K562 (cell line): ENCODE data around the gene TNFAIP1. TPM values are rescaled to one million over a fixed set of nuclear protein-coding genes. Genes with fewer than 3 reads are reported as not detected.

ENCODE experiments used
- ATAC-seq: fragments of 200-7000 bp; cut with Tn5 transposase; 3 replicates; pipeline ENCODE4 v1.9.1; 2020; ENCODE audit warnings: moderate library complexity
- BruUV-seq: library from RNA; stranded (reverse); fragments of 400-500 nt; replicated peaks from 2 replicates; lab custom pipeline; 2021; lab: Mats Ljungman, UMichigan
- CTCF ChIA-PET: fragments of 300-600 bp; formaldehyde crosslinking; extraction: SDS; loops from one replicate; lab custom pipeline; 2021; ENCODE audit warnings: low intra/inter-chr PET ratio; lab: Yijun Ruan, JAX
- POLR2A ChIA-PET: fragments of 300-600, 350-650 bp; sonication (Branson Sonifier 250); formaldehyde crosslinking; extraction: SDS; loops from one replicate; lab custom pipeline; 2021; ENCODE audit warnings: antibody characterized with exemption, inconsistent platforms; lab: Yijun Ruan, JAX
- DNase-seq, 4 experiments: peaks; one replicate each; pipeline versions ENCODE4 v3.0.0 to v3.0.0-alpha.2; 2011 to 2018; ENCODE audit warnings: low spot score in 3 of 4, mixed read lengths in 3 of 4; ENCODE audit errors: extremely low read depth in 1 of 4
- FAIRE-seq: peaks from 2 replicates; lab custom pipeline; 2011; peaks lifted over from hg19 to GRCh38; lab: Jason Lieb, UNC
- H2AFZ ChIP-seq: 2 replicates; pipeline ENCODE4 v1.6.0; 2011; ENCODE audit warnings: low read depth, low read length, control low read depth, inconsistent platforms
- H3K27ac ChIP-seq: fragments of 200-600 bp; 3 replicates; pipeline ENCODE4 v1.8.0; 2011; ENCODE audit warnings: low read depth, mild to moderate bottlenecking, control low read depth, inconsistent platforms, low read length, moderate library complexity, mixed read lengths; ENCODE audit errors: extremely low read depth
- H3K27me3 ChIP-seq, 2 experiments: fragments of 300-600 bp in 1 of 2; 2 replicates in 1 of 2; 3 replicates in 1 of 2; pipeline versions ENCODE4 v1.6.0 to v1.8.0; 2011; ENCODE audit warnings: inconsistent platforms in 2 of 2, low read length in 2 of 2, mild to moderate bottlenecking in 1 of 2, mixed read lengths in 1 of 2, moderate library complexity in 1 of 2; ENCODE audit not compliant: control insufficient read depth in 2 of 2, insufficient read depth in 2 of 2
- H3K36me3 ChIP-seq: fragments of 300-600 bp; 3 replicates; pipeline ENCODE4 v1.8.0; 2011; ENCODE audit warnings: mild to moderate bottlenecking, low read length, inconsistent platforms; ENCODE audit not compliant: control insufficient read depth, insufficient read depth
- H3K4me1 ChIP-seq, 2 experiments: fragments of 200-600 bp in 1 of 2; replicated peaks in 1 of 2; 2 replicates in 1 of 2; 3 replicates in 1 of 2; pipeline versions ENCODE4 v1.5.1 to v1.8.0; 2011; ENCODE audit warnings: inconsistent platforms in 2 of 2, low read length in 2 of 2, mild to moderate bottlenecking in 1 of 2, mixed read lengths in 1 of 2, moderate library complexity in 1 of 2; ENCODE audit not compliant: control insufficient read depth in 2 of 2, insufficient read depth in 2 of 2
- H3K4me2 ChIP-seq: 2 replicates; pipeline ENCODE4 v1.6.1; 2011; ENCODE audit warnings: low read length, control low read depth, inconsistent platforms, mixed read lengths; ENCODE audit not compliant: insufficient read depth
- H3K4me3 ChIP-seq: fragments of 200-600 bp; sonication (generic), shearing (Covaris generic); 2 replicates; pipeline ENCODE4 v1.5.1; 2016; ENCODE audit warnings: control low read depth, inconsistent platforms
- H3K79me2 ChIP-seq: fragments of 200-600 bp; 3 replicates; pipeline ENCODE4 v1.8.0; 2011; ENCODE audit warnings: low read length, inconsistent platforms; ENCODE audit not compliant: control insufficient read depth, insufficient read depth
- H3K9ac ChIP-seq, 2 experiments: 2 replicates each; pipeline versions ENCODE4 v1.6.0 to v1.6.1; 2011; ENCODE audit warnings: low read depth in 2 of 2, low read length in 2 of 2, control low read depth in 1 of 2, inconsistent platforms in 1 of 2, mild to moderate bottlenecking in 1 of 2, mixed read lengths in 1 of 2; ENCODE audit not compliant: insufficient read depth in 1 of 2
- H3K9me1 ChIP-seq: one replicate; pipeline ENCODE4 v1.6.0; 2011; ENCODE audit warnings: inconsistent platforms, mild to moderate bottlenecking, low read length, moderate library complexity; ENCODE audit not compliant: control insufficient read depth, insufficient read depth
- H3K9me3 ChIP-seq: replicated peaks from 2 replicates; pipeline ENCODE4 v1.5.1; 2011; ENCODE audit warnings: low read depth, low read length, inconsistent platforms; ENCODE audit not compliant: control insufficient read depth, insufficient read depth
- H4K20me1 ChIP-seq: replicated peaks from 2 replicates; pipeline ENCODE4 v1.6.1; 2011; ENCODE audit warnings: low read length, inconsistent platforms, mixed read lengths; ENCODE audit not compliant: control insufficient read depth, insufficient read depth
- CCNT2 ChIP-seq: IDR thresholded peaks from 2 replicates; pipeline ENCODE4 v1.6.1; 2011; ENCODE audit warnings: borderline replicate concordance, low read depth, mild to moderate bottlenecking, moderate library complexity, mixed read lengths, low read length; ENCODE audit not compliant: insufficient read length; ENCODE audit errors: extremely low read depth
- CEBPG ChIP-seq, 3 experiments: fragments of 200-800 bp in 1 of 3; sonication (Bioruptor generic) in 1 of 3; sonication (generic) in 1 of 3; formaldehyde crosslinking in 1 of 3; IDR thresholded peaks in 2 of 3; conservative IDR thresholded peaks in 1 of 3; 2 replicates each; pipeline versions ENCODE4 v1.6.1 to v1.8.0; 2016 to 2022; ENCODE audit warnings: missing compliant biosample characterization in 2 of 3, missing genetic modification characterization in 2 of 3, mild to moderate bottlenecking in 1 of 3, missing genetic modification reagents in 1 of 3
- CREB1 ChIP-seq, 2 experiments: sonication (generic) in 1 of 2; formaldehyde crosslinking in 1 of 2; IDR thresholded peaks; 2 replicates each; pipeline versions ENCODE4 v1.6.1 to v1.8.0; 2012 to 2022; ENCODE audit warnings: inconsistent platforms in 1 of 2, mild to moderate bottlenecking in 1 of 2, missing genetic modification reagents in 1 of 2, moderate library complexity in 1 of 2
- IFI16 ChIP-seq: fragments of 250-450 bp; sonication (Bioruptor Pico); IDR thresholded peaks from 2 replicates; pipeline ENCODE4 v2.1.2; 2022; ENCODE audit warnings: mild to moderate bottlenecking, inconsistent platforms
- MYC ChIP-seq, 2 experiments: fragments of 250-450 bp in 1 of 2; sonication (Bioruptor Pico) in 1 of 2; IDR thresholded peaks; 2 replicates each; pipeline versions ENCODE4 v1.5.1 to v1.6.1; 2012 to 2021; ENCODE audit warnings: low read depth in 2 of 2, borderline replicate concordance in 1 of 2, improper control_type of control experiment in 1 of 2, low read length in 1 of 2, mild to moderate bottlenecking in 1 of 2, moderate library complexity in 1 of 2
- NFYB ChIP-seq: IDR thresholded peaks from 2 replicates; pipeline ENCODE4 v1.6.1; 2011; ENCODE audit warnings: mild to moderate bottlenecking, moderate library complexity; ENCODE audit not compliant: insufficient read length; ENCODE audit errors: extremely low read depth
- NUFIP1 ChIP-seq: fragments of 450-650 bp; IDR thresholded peaks from 2 replicates; pipeline ENCODE4 v1.6.1; 2018; ENCODE audit not compliant: partially characterized antibody
- POLR2H ChIP-seq: IDR thresholded peaks from 2 replicates; pipeline ENCODE4 v1.6.1; 2016; ENCODE audit warnings: missing genetic modification characterization, low read depth, mild to moderate bottlenecking, control low read depth, missing compliant biosample characterization, moderate library complexity
- RNF2 ChIP-seq: sonication (generic); IDR thresholded peaks from 2 replicates; pipeline ENCODE4 v1.6.1; 2016
- TAF7 ChIP-seq: fragments of 450-650 bp; IDR thresholded peaks from 2 replicates; pipeline ENCODE4 v1.6.1; 2016; ENCODE audit warnings: missing genetic modification characterization, missing compliant biosample characterization
- XRCC5 ChIP-seq: fragments of 200-400 bp; formaldehyde crosslinking; IDR thresholded peaks from 2 replicates; pipeline ENCODE4 v1.6.1; 2017; ENCODE audit warnings: low read depth, mild to moderate bottlenecking, low read length
- YY1 ChIP-seq, 3 experiments: IDR thresholded peaks; 2 replicates each; pipeline ENCODE4 v1.6.1; 2011; ENCODE audit warnings: low read length in 2 of 3, mild to moderate bottlenecking in 2 of 3, moderate library complexity in 2 of 3, borderline replicate concordance in 1 of 3, control low read depth in 1 of 3, low read depth in 1 of 3; ENCODE audit not compliant: insufficient read depth in 3 of 3, insufficient replicate concordance in 2 of 3, control insufficient read depth in 1 of 3, insufficient read length in 1 of 3; ENCODE audit errors: extremely low read depth in 1 of 3
- ZBTB9 ChIP-seq: fragments of 450-650 bp; formaldehyde crosslinking; IDR thresholded peaks from 2 replicates; pipeline ENCODE4 v1.4.0; 2020; ENCODE audit warnings: mild to moderate bottlenecking, moderate library complexity
- ZKSCAN8 ChIP-seq: fragments of 200-800 bp; sonication (Bioruptor generic); IDR thresholded peaks from 2 replicates; pipeline ENCODE4 v1.6.1; 2016; ENCODE audit warnings: missing genetic modification characterization, missing compliant biosample characterization
- WGBS: fragments of 100-300 bp; shearing (Covaris generic); methylation state at CpG from one replicate; pipeline ENCODE4 v1.1.6; 2016; ENCODE audit warnings: low coverage, mixed read lengths; ENCODE audit not compliant: insufficient coverage; ENCODE audit errors: missing lambda C conversion rate; 5-methylcytosine and 5-hydroxymethylcytosine counted together
- in situ Hi-C: fragments of 300-500 bp; cut with MboI; formaldehyde crosslinking; loops from 4 replicates; pipeline ENCODE4 v1.15.0; 2018; ENCODE audit warnings: inconsistent platforms, mixed read lengths
- intact Hi-C: fragments of 100-400 bp; cut with micrococcal nuclease; formaldehyde crosslinking; loops from 2 replicates; pipeline ENCODE4 v1.14.2; 2022
- polyA plus RNA-seq, 8 experiments: library from polyadenylated mRNA; depleted of rRNA in 4 of 8; stranded (reverse) in 5 of 8; unstranded in 3 of 8; fragments of >200 nt; fragmentation: Nextera tagmentation in 2 of 8; fragmentation: Illumina TruSeq in 1 of 8; extraction: Ambion mirVana in 2 of 8; extraction: Trizol in 1 of 8; gene quantifications; 2 replicates each; pipeline versions ENCODE4 v1.2.1 to v1.2.3, GENCODE V29; 2011 to 2014; ENCODE audit warnings: inconsistent platforms in 1 of 8, missing spikeins in 1 of 8
- total RNA-seq, 7 experiments: library from RNA; depleted of rRNA in 6 of 7; stranded (reverse); fragments of >200 nt in 6 of 7; fragmentation: Illumina TruSeq in 2 of 7; extraction: Trizol in 2 of 7; gene quantifications; 2 replicates each; pipeline versions ENCODE4 v1.2.1 to v1.2.3, GENCODE V29; 2011 to 2021; ENCODE audit warnings: low replicate concordance in 1 of 7
- TF ChIP-seq, protein P1 (sequence below): fragments of 450-650 bp; IDR thresholded peaks from 2 replicates; pipeline ENCODE4 v1.6.1; 2014; ENCODE audit warnings: low read depth, mild to moderate bottlenecking, moderate library complexity, borderline replicate concordance

Gene TNFAIP1
- total and polyA plus RNA-seq, 9 of the 15 experiments (the other 6 are each of a cell fraction or from before 2014, with no cell fraction given): 2.1 to 20.1 (median 8.2) TPM

GRCh38 chr17:28318759-28319597, 16.6 kb upstream of the TNFAIP1 start, which contains the start of gene TMEM97:
TMEM97 (plus strand) TSS chr17:28319200; CDS start chr17:28319240, 40 bp downstream.
- under 1% methylated on average over 71 of the region's 72 CpGs for WGBS
- FAIRE-seq (peak; percentile 93), ATAC-seq (peak; percentile 96), DNase-seq (peak; percentile 96 to 99 (median 97))
- BruUV-seq: no TSS peak
- no peaks in the 10 kb centered on the region for H3K27me3 ChIP-seq
- 0 out of 2 replicates have a peak, but pooled peaks cover 12% of the 10 kb centered on the region for H4K20me1 ChIP-seq
- peak within 1 kb of the TSS; percentile 78 to 99 for H3K9ac ChIP-seq
- peak within 1 kb of the TSS; percentile 56 for H3K4me3 ChIP-seq
- intact Hi-C loops (loop anchor here (2.0 kb wide), 1 partner anchor 16 kb away; the partner anchor contains the start of genes IFT20 and TNFAIP1), in situ Hi-C loops (no loop called here)
- peaks cover 29% of the 10 kb centered on the region for H3K36me3 ChIP-seq
- peak within 1 kb of the TSS; percentile 82 for H2AFZ ChIP-seq
- ChIA-PET CTCF (no interaction called here), POLR2A (interaction anchor here (0.6 to 4.9 kb wide), 7 partner anchors 10 to 915 kb away, joined by 3 to 62 read pairs (median 3); partner anchors contain the start of genes IFT20 and TNFAIP1)
- peaks cover 32 to 43% of the 10 kb centered on the region in 2 experiments for H3K4me1 ChIP-seq
- H3K4me2 ChIP-seq: peak within 1 kb of the TSS; percentile 93
- H3K9me3 ChIP-seq: no peaks in the 10 kb centered on the region
- H3K79me2 ChIP-seq: peaks cover 71% of the 10 kb centered on the region
- no peaks in the 10 kb centered on the region for H3K9me1 ChIP-seq
- peak within 1 kb of the TSS; percentile 81 for H3K27ac ChIP-seq
- no peak for TF ChIP-seq IFI16
- TF ChIP-seq ZKSCAN8: no peak
- TF ChIP-seq CEBPG (CRISPR knock-in tag; IDR thresholded peaks at IDR 0.05): 0 out of 2 replicates have a peak, but pooled peaks have one; percentile 24
- TF ChIP-seq CEBPG (tag; conservative IDR thresholded peaks at IDR 0.05 in 1 of 2, IDR thresholded peaks at IDR 0.05 in 1 of 2): no peak
- TF ChIP-seq, protein P1, sequence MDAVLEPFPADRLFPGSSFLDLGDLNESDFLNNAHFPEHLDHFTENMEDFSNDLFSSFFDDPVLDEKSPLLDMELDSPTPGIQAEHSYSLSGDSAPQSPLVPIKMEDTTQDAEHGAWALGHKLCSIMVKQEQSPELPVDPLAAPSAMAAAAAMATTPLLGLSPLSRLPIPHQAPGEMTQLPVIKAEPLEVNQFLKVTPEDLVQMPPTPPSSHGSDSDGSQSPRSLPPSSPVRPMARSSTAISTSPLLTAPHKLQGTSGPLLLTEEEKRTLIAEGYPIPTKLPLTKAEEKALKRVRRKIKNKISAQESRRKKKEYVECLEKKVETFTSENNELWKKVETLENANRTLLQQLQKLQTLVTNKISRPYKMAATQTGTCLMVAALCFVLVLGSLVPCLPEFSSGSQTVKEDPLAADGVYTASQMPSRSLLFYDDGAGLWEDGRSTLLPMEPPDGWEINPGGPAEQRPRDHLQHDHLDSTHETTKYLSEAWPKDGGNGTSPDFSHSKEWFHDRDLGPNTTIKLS: no peak
- TF ChIP-seq NUFIP1: no peak
- peak; percentile 97 for TF ChIP-seq NFYB
- peak; percentile 86 for TF ChIP-seq POLR2H (tag)
- peak; percentile 97 for TF ChIP-seq MYC (IDR thresholded peaks at IDR 0.05; ENCODE audit: low read depth, low read length)
- no peak for TF ChIP-seq MYC (CRISPR knock-in tag; IDR thresholded peaks at IDR 0.05; ENCODE audit: borderline replicate concordance, low read depth)
- TF ChIP-seq XRCC5: 0 out of 2 replicates have a peak, but pooled peaks have one; percentile 34
- 0 out of 2 replicates have a peak, but pooled peaks have one; percentile 63 for TF ChIP-seq RNF2
- peak; percentile 57; the same call in 1 of the 2 replicates for TF ChIP-seq TAF7 (tag)
- 0 out of 2 replicates have a peak, but pooled peaks have one; percentile 8 for TF ChIP-seq ZBTB9 (CRISPR knock-in tag)
- TF ChIP-seq CCNT2: peak; percentile 69
- TF ChIP-seq CREB1 (IDR thresholded peaks at IDR 0.05): peak; percentile 88
- TF ChIP-seq CREB1 (CRISPR knock-in tag; IDR thresholded peaks at IDR 0.05): peak; percentile 83
- peak in 2 of 3 experiments; percentile 33 to 49 for TF ChIP-seq YY1 (IDR thresholded peaks at IDR 0.05; ENCODE audit: borderline replicate concordance in 1 of 3, control insufficient read depth in 1 of 3, extremely low read depth in 1 of 3, insufficient read depth in 3 of 3, insufficient read length in 1 of 3, insufficient replicate concordance in 2 of 3, low read depth in 1 of 3, low read length in 2 of 3)
